Progenitor cell of endocrine pancreas (in vitro differentiated cells): ENCODE measurements around the gene AP1S1. TPM values are rescaled to one million over a fixed set of nuclear protein-coding genes. Genes with fewer than 3 reads are reported as not detected.

Experiments
- DNase-seq: peaks from one replicate; pipeline ENCODE4 v3.0.0; 2021; ENCODE audit warnings: low spot score; ENCODE audit not compliant: unreplicated experiment
- H3K27ac Mint-ChIP-seq: 2 replicates; pipeline ENCODE4 v1.8.0; 2021; ENCODE audit warnings: mild to moderate bottlenecking, moderate library complexity, mixed read lengths
- H3K27me3 Mint-ChIP-seq: 2 replicates; pipeline ENCODE4 v1.8.0; 2021; ENCODE audit warnings: mixed read lengths
- H3K36me3 Mint-ChIP-seq: 2 replicates; pipeline ENCODE4 v1.8.0; 2022; ENCODE audit warnings: mixed read lengths; ENCODE audit not compliant: insufficient read depth
- H3K4me1 Mint-ChIP-seq: 2 replicates; pipeline ENCODE4 v1.8.0; 2021; ENCODE audit warnings: low read depth, mixed read lengths
- H3K4me3 Mint-ChIP-seq: 2 replicates; pipeline ENCODE4 v1.8.0; 2021; ENCODE audit warnings: low read depth, mild to moderate bottlenecking, moderate library complexity, mixed read lengths
- H3K9me3 Mint-ChIP-seq: 2 replicates; pipeline ENCODE4 v1.8.0; 2021; ENCODE audit warnings: low read depth, mixed read lengths
- total RNA-seq: library from RNA; stranded (reverse); gene quantifications from 2 replicates; pipeline ENCODE4 v1.2.1, GENCODE V29; 2021
- TF ChIP-seq, protein P1 (sequence below): fragments of 200-600 bp; sonication (generic); IDR thresholded peaks from one replicate; pipeline ENCODE4 v1.5.0; 2021; ENCODE audit warnings: antibody characterized with exemption, mild to moderate bottlenecking; ENCODE audit not compliant: unreplicated experiment

AP1S1 gene
- total RNA-seq, 1 donor from 2014 or later: 61.3 TPM

DNA sequence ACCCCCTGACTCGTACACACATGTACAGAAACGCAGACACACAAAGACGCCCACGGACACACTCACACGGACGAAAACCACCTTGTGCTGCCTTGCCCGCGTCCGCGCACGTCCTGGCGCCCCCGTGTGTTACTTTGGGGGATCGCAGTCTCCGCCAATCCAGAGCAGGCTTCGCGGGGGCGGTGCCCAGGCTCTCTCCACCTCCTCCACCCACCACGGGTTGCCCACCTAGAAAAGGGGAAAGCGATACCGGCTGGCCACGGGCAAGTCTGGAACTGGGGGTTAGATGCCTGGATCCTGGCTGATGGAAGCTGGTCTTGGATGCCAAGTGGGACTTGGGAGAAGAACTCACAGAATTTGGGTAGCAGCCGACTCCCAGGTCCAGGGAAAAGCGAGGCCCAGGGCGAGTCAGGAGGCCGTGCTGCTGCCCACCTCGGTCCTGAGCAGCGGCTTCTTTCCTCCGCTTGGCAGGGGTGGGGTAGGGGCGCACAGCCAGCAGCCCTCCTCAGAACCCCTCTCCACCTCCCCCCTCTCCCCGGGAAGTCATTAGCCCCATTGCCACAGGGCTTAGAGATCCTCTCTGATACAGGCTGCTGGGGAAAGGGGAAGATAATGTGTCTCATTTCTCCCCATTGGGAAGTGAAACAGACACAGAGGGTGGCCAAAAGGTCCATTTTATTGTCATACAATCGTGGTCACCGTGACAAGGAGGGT lies 15.7 kb downstream of the AP1S1 start:
- Mint-ChIP-seq H3K27ac (no peak overlapping the region), H3K27me3 (peaks cover 90% of the 10 kb centered on the region), H3K4me3 (no peak overlapping the region), H3K9me3 (no peaks in the 10 kb centered on the region), H3K4me1 (peaks cover 8% of the 10 kb centered on the region), H3K36me3 (no peaks in the 10 kb centered on the region)
- DNase-seq: peak; percentile 76
- TF ChIP-seq, protein P1, sequence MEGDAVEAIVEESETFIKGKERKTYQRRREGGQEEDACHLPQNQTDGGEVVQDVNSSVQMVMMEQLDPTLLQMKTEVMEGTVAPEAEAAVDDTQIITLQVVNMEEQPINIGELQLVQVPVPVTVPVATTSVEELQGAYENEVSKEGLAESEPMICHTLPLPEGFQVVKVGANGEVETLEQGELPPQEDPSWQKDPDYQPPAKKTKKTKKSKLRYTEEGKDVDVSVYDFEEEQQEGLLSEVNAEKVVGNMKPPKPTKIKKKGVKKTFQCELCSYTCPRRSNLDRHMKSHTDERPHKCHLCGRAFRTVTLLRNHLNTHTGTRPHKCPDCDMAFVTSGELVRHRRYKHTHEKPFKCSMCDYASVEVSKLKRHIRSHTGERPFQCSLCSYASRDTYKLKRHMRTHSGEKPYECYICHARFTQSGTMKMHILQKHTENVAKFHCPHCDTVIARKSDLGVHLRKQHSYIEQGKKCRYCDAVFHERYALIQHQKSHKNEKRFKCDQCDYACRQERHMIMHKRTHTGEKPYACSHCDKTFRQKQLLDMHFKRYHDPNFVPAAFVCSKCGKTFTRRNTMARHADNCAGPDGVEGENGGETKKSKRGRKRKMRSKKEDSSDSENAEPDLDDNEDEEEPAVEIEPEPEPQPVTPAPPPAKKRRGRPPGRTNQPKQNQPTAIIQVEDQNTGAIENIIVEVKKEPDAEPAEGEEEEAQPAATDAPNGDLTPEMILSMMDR: peak; percentile 89

DNA sequence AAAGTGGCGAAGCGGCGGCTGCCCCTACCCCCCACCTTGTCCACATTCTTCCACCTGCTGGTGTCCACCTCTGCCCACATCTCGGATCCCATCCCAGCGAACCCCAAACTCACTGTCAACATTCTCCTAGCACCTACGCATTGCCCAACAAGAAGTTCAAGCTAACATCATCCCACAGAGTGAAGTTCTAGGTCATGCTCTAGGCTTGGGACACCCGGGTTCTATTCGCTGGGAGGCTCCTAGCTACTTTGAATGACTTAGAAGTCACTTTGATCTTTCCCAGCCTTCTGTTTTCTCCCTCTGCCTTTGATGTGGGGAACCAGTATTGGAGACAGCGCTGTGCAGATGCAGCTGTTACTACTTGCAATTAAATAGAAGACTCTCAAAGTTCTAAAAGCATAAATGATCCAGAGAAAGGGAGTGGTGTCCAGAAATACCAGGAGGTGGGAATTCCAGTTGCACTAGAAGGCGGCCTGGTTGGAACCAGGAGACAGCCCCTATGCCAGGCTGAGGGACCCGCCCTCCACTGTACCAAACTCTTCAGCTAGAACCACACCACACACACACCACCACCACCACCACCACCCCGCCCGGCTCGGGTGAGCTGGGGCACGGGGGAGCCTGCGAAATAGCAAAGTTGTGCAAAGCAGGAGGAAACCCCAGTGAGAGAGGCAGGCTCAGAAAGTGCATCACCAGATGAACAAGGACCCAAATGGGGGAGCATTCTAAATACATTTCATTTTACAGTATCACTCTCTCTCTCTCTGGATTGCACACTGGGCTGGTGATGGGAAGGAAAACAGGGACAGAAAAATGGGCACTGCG lies 16.6 kb downstream of the AP1S1 start:
- H3K27ac Mint-ChIP-seq: no peak overlapping the region
- no peaks in the 10 kb centered on the region for H3K36me3 Mint-ChIP-seq
- no peak overlapping the region for H3K4me3 Mint-ChIP-seq

DNA sequence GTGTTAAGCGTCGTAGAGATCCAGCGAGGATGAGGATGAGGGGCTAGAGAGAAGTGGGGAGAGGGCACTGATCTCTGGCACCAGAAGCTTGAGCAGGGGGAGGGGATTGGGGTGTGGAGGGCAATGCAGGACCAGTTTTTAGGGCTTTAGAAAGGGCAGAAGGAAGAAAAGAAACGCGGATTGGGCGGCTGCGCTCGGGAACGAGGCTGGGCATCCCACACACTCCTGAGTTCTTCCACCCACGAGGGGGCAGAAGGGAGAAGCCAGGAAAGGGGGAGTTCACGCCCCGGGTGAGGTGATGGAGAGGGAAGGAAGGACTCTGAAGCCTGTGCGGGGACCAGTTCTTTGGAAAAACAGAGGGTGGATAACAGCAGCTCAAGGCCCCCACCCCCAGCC lies 17.2 kb downstream of the AP1S1 start:
- H3K36me3 Mint-ChIP-seq: no peaks in the 10 kb centered on the region
- H3K4me1 Mint-ChIP-seq: peaks cover 2% of the 10 kb centered on the region
- DNase-seq: no peak
- no peak overlapping the region for H3K27ac Mint-ChIP-seq
- no peak overlapping the region for H3K4me3 Mint-ChIP-seq
- H3K9me3 Mint-ChIP-seq: no peaks in the 10 kb centered on the region
- peaks cover 92% of the 10 kb centered on the region for H3K27me3 Mint-ChIP-seq
- TF ChIP-seq, protein P1: peak; percentile 18

More for the DNA sequence above, 16.6 kb downstream of the AP1S1 start:
- no peaks in the 10 kb centered on the region for H3K9me3 Mint-ChIP-seq
- H3K27me3 Mint-ChIP-seq: peaks cover 92% of the 10 kb centered on the region
- H3K4me1 Mint-ChIP-seq: peaks cover 4% of the 10 kb centered on the region
- no peak for DNase-seq
- TF ChIP-seq, protein P1: no peak

DNA sequence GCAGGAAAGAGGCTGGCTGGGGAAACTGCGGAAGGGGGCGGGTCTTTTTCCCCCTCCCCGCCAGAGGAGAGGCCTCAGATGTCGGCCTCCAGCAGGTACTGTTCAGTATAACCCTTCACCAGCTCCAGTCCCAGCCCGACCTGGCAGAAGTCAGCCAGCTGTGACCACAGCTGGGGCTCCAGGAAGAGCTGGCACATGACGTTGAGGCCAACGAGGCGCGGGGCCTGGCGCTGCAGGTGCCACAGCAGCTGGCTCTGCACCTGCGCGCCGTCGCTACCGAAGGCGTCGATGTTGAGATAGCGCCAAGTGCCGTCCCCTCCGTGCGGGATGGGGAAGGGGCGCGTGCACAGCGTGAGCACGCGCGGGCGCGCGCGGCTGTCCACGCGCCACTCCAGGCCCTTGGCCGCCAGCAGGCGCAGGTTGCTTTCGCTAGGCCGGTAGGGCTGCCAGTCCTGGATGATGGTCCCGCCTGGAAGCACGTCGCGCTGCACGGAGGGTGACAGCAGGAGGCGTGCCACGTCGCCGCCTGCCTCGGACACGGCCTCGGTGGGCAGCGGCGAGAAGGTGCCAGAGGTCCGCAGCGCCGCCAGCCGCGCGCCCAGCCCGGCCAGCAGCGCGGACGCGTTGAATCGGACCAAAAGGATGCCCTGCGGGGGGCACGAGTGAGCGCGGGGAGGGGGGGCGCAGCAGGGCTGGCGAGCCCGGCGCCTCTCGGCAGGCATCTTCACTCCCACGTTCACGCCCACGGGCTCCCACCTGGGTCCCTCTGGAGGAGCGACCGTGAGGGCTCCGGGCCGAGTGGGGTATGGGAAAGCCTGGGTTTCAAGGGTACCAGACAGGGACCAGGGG lies 18.0 kb downstream of the AP1S1 start:
- Mint-ChIP-seq H3K4me1 (peaks cover 2% of the 10 kb centered on the region), H3K9me3 (no peaks in the 10 kb centered on the region), H3K27ac (no peak overlapping the region), H3K4me3 (no peak overlapping the region), H3K36me3 (peaks cover 1% of the 10 kb centered on the region), H3K27me3 (peaks cover 95% of the 10 kb centered on the region)
- TF ChIP-seq, protein P1: no peak
- no peak for DNase-seq
